Renal cortex interstitium (tissue), 11 donors: Measurements from ENCODE around the gene DUSP2. TPM values are rescaled to one million over a fixed set of nuclear protein-coding genes. Genes with fewer than 3 reads are reported as not detected.

Source experiments
- DNase-seq, 11 donors: peaks; one replicate each; pipeline ENCODE4 v3.0.0-alpha.2; 2013; ENCODE audit warnings: low read depth in 9 of 11, low spot score in 4 of 11; ENCODE audit errors: extremely low read depth in 1 of 11
- polyA plus RNA-seq, 3 donors: library from polyadenylated mRNA; unstranded; fragments of 120-200 nt; gene quantifications; one replicate each; pipeline ENCODE4 v1.2.1, GENCODE V29; 2013; ENCODE audit not compliant: insufficient read length in 3 of 3

The DUSP2 gene
- polyA plus RNA-seq, 3 donors = 2.1 to 8.9 (median 2.9) TPM

DNA sequence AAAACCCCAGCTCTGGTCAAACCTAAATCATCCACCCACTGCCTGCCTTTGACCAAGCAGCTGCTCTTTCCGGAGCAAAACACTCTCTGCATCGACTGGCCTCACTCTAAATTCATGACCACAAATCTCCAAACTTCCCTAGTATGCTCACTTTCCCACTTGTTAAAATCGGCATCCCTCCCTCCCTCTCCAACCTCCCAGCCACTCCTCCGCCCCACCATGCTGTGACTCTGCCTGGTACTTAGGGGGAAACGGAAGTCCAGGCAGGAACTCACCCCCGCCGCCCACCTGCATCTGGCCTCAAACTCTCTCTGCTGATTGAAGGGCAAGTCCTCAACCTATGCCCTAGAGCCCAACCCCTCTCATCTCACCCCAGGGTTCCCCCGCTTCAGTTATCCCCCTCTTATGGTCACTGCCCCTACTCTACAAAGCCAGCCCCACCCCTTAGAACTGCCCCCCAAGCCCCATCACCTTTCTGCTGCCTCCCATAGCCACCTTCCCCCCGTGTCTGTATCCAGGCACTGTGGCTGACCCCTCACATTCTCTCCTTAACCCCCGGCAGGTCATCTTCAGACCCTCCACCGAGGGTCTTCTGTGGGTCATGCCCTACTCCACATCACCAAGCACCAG lies 25.0 kb downstream of the DUSP2 start:
- no peak for DNase-seq

DNA sequence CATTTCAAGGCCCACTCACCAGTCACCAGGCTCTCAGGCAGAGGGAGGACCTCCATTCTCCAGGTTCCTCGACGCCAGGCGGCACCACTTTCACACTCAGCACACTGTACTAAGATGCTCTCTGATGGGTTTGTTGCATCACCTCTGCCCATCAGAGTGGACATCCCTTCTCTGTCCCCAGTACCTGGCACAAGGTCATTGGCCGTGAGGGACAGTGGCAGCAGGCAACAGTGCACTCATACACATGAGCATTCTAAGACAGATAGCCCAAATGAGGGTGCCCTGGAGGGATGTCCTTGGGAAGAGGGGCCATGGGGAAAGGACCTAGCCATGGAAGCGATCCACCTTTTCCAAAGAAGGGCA lies 25.9 kb downstream of the DUSP2 start:
- DNase-seq = no peak

DNA sequence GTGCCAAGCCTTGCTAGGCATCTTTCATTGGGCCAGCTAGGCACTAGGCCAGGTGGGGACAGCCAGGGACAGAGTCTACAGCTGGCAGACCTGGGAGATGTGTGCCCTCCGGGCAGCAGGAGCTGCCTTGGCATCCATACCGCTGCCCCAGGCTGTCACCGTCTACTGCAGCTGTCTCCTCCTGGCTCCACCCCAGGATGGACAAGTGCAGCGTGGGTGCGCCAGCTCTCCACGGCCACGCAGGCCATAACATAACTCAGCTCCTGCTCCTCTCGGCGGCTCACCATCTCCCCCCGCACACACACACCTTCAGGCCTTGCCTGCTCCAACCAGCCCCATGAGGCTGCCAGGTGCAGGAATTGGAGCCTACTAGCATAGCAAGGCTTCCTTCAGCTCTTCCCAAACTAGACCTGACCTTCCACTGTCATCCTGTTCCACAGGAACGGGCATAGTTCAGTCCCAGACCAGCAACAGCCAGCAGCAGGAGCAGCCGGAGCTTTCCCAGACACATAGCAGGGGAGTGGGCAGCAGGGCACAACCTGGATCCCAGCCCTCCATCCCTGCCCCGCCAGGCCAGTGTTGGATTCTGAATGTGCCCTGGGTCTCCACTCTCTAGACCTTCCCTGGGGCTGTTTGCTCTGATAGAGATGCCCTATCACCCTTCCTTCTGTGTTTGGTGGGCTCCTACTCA lies 26.4 kb downstream of the DUSP2 start:
- no peak for DNase-seq

DNA sequence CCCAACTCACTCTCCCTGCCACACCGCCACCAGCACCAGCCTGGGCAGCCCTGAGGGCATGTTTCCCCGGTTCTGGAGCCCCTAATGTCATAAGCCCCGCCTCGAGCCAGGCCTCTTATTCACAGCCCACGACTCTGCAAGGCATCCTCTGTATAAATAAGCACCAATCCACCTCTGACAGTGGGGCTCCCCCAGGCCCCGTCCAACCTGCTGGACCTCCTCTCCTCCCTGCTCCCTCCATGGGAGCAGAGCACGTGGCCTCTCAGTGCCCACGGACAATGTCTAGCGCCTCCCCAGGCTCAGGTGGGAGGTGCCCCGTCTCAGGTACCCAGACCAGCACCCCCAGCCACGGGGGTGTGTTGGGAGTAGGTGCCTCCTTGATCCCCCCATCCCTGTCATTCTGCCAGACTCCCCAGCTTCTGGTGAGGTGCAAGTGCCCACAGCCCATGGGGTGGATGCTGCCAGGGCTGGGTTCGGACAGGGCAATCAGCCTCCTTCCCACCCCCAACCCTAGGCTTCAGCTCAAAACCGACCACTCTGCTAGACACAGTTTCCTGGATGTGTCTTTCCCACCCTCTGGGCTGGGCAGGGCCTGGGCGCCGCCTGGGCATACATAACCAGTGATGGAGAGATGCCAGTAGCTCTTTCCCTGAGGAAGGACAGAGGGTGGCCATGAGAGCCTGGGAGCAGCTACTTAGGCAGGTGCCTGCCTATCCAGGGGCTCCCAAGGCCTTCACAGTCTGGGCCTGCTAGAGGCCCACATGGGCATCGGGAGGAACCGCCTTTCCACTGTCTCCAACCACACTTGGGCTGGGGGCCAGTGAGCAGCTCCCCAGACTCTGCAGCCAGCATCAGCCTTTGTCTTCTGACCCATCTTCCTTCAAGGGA lies 27.3 kb downstream of the DUSP2 start:
- DNase-seq = no peak

DNA sequence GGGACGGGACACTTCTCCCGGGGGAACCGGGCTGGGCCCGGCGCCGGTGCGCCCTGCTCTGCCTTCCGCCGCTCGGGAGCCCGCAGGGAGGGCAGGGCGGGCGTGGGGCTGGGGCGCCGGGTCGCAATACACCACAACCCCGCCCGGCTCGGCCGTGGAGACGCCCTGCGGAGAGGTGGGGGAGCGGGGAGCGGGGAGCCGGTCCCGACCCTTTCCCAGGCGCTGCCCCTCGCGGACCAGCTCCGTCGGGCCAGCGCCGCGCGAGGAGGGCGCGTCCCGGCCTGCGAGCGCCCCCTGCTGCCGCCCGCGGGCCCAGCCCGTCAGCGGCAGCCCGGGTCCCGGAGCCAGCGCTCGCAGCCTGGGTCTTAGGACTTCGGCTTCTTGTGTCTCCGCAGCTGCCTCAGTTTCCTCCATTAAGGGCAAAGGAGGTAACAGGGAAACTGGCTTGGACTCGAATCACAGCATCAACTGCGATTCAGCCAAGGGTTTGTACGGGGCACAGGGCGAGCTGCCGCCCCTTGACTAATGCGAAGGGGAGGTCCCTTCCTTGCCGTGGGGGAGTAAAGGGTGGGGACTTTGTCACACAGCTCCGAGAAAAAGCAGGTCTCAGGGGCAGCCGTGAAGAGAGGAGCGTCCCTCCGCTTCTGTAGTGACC lies 28.2 kb downstream of the DUSP2 start:
- DNase-seq = peak in 4 of 11 donors; percentile 50 to 60 (median 54)

DNA sequence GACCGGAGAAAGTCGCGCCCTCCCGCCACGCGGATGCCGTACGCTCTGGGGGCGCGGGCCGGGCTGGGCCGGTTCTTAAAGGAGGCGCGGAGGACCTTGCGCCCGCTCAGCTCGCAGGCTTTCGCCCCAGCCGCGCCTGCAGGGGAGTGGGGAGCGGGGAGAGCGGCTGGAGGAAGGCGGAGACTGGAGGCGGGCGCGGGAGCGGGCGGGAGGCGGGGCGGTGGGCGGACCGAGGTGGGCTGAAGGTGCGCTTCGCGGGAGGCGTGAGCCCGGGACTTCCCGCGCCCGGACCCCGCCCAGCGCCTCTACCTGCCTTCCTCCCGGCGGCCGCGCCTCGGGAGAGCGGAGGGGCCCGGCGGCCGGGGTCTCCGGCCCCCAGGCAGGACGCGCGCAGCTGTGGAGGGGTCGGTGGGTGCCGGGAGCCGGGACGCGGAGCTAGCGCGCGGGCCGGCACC lies 28.8 kb downstream of the DUSP2 start, which contains the start of gene ADRA2B:
Gene ADRA2B, minus strand, starts transcription at position 148 of the 455 bp plus-strand sequence. CDS start 422 bp downstream, outside the sequence.
- DNase-seq = peak in 8 of 11 donors; percentile 33 to 81 (median 66)

DNA sequence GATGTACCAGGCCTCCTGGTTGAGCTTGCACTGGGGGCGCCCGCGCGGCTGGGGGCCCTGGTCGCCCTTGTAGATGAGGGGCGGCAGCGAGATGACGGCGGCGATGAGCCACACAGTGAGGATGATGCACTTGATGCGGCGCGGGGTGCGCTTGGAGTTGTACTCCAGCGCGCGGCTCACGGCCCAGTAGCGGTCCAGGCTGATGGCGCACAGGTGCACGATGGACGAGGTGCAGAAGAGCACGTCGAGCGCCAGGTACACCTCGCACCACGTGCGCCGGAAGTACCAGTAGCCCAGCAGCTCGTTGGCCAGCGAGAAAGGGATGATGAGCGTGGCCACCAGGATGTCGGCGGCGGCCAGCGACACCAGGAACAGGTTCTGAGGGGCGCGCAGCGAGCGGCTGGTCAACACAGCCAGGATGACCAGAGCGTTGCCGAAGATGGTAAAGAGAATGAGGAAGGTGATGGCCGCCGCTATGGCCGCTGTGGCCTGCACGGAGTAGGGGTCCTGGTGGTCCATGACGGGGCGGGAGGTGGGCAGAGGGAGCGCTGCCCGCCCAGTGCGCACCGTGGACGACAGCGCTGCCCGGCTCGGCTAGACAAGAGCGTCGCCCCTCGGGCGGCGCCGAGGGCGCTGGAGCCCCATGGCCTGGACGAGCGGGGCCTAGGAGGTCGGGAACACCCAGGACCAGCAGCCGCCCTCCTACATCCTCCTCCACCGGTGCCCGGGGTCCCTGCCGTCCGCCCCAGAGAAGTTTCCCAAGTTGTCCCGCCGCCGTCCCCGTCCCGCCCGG lies 29.4 kb downstream of the DUSP2 start:
- DNase-seq = no peak

DNA sequence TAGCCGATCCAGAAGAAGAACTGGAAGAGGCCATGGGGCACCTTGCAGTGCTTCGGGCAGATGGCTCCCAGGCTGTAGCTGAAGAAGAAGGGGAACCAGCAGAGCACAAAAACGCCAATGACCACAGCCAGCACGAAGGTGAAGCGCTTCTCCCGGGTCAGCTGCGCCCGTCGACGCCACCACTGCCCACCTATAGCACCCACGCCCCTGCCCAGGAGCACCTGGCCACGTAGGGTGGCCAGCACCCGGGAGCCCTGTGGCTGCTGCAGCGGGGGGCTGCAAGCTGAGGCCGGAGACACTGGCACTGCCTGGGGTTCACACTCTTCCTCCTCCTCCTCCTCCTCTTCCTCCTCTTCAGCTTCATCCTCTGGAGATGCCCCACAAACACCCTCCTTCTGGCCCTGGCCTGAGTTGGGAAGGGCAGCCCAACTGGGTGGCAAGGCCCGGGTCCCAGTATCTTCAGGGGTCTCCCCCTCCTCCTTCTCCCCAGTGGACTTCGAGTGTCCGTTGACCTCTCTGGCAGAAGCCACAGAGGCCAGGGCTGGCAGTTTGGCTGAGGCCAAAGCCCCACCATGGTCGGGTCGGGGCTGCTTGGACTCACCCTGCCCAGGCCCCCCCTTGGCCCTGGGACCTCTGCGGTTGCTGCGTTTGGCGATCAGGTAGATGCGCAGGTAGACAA lies 30.2 kb downstream of the DUSP2 start:
- DNase-seq = no peak

DNA sequence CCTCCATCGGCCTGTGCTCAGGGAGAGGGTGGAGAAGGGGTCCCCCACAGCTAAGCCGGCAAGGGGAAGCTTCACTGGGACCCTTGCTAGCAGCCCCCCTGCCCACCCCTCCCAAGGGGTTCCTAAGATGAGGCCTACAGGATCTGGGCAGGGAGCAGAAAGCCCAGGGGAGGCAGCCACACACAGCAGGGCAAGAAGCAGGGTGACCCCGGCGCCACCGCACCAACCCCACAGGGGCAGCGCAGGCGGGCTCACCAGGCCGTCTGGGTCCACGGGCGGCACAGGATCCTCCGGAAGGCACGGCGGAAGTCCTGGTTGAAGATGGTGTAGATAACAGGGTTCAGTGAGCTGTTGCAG lies 30.7 kb downstream of the DUSP2 start:
- DNase-seq = no peak

DNA sequence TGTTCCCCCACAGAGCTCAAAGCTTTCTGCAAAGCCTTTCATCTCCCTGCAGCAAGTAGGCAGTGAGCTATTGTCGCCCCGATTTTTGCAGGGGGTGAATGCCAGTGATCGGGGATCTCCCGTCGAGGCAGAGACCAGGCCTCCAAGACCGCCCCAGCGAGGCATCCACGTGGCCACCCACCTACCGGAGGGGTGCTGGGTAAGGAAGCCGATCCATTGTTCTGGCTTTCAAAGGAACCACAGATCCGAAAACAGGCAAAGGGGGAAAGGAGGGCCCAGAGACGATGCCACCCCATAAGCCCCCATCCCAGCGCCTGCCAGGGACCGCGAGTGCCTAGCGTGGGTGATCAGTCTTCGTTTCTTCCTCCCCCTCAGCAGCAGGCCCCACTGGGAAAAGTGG lies 31.3 kb downstream of the DUSP2 start:
- DNase-seq = no peak

DNA sequence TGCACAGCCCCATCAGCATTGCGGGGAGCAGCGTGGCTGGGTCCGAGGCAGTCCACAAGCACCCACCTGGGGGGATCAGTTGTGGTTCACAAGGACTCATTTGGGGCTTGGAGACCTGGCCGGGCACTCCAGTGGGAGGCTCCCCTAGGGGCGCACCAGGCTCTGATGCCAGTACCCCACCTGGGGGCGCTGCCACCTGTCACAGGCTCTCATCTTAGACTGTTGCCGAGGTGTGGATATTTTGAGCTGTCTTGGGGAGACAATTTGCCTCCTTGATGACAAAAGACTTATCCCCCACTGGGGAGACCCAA lies 31.9 kb downstream of the DUSP2 start:
- DNase-seq = no peak

DNA sequence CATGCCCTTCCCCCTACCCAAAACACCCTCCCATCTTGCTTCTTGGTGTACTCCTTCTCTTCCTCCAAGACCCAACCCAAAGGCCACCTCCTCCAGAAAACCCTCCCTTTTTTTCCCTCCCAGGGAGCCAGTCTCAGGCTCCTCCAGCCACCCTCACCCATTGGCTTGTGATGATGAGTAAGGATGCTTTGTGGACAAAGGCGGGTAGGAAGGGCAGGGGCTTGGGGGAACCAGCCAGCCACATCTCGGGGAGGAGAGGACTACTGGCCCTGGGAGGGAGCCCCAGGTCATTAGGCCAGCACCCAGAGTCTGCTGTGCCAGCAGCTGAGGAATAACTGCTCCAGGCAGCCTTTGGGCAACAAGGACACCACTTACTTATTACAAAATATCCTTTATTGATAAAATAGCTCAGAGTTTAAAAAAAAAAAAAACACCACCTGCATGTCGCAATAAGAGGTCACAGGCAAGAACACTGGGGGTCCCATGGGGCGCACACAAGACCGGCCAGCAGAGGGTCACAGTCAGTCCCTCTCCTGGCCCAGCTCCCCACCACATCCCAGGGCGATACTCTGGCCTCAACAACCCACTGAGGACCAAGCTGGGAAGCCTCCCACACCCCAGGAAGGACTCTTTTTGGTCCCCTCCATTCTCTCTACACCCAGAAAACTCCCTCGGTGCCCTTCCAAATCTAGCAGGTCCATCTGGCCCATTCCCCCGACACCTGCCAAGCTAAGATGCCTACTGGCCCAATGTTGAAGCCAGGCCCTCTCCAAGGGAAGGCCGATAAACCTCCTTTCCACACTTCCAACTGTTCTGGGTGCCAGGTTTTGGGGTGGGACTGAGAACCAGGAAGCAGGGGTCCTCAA lies 32.5 kb downstream of the DUSP2 start:
- DNase-seq = no peak

DNA sequence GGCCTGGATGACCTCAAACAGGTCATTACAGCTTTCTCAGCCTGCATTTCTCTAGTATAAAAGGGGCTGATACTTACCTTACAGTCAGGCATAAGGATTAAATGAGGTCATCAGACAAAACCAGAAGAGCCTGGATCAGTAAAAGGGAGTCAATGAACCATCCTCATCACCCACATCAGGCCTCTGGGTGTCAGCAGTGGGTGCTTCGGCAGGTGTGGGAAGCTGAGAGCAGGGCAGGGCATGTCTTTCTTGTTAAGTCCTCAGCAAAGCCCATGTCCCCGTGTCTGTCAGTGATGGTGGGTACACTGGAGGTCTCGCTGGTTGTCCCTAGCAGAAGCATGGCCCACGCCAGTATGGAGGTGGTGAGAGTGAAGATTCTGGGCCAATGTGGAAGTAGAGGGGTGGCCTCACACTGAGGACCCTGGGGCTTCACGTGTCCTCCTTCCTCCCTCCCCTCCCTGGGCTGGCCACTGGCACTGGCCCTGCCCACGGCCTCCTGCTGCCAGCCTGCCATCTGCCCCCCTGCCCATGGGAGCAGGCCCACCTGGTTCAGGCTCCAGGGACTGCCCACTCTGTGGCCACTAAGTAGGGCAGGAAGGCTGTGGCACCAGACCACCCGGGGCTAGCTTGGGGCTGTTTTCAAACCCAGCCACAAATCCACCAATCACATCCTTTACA lies 33.3 kb downstream of the DUSP2 start:
- no peak for DNase-seq

DNA sequence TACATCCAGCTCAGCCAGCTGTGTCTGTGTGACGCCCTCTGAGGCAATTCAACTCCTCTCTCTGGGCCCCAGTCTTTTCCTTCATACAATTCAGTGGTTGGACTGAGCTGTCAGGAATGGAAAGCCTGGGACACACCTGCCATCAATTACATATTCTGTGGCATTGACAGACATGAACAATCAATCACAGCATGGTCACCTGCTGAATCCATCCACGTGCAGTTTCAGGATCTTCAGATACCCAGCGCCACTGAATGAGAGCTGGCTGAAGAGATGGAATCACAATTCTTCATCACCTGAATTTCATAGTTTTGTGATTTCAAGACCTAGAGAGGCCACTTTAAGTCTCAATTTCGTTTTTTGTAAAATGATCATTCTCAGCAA lies 34.0 kb downstream of the DUSP2 start:
- no peak for DNase-seq

DNA sequence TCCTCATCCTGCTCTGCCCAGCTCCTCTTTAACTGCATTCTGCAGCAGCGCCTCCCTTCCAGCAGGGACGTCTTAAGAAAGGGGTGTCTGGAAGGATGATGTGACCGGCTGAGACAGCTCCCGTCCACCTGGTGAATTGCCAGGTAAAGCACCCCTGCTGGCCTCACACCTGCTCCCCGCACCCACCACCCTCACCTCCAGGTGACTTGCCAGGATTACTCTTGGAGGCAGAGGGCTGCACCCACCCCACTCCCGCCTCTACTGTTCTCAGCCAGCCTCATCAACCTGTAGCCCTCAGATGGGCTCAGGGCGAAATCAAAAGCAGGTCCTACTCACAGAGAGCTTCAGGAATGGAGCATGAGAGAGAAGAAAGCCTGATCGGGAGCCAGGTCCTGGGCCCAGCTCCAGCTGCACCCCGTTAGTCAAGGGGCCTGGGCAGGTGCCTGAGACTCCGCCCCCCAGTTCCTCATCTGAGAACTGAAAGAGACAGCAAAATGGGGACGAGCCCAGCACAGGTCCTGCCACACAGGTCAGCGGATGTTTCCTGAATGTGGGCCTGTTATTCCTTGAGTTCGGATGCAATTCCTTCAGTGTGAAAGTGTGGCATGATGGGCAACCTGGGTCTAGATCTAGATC lies 34.5 kb downstream of the DUSP2 start:
- DNase-seq = no peak

DNA sequence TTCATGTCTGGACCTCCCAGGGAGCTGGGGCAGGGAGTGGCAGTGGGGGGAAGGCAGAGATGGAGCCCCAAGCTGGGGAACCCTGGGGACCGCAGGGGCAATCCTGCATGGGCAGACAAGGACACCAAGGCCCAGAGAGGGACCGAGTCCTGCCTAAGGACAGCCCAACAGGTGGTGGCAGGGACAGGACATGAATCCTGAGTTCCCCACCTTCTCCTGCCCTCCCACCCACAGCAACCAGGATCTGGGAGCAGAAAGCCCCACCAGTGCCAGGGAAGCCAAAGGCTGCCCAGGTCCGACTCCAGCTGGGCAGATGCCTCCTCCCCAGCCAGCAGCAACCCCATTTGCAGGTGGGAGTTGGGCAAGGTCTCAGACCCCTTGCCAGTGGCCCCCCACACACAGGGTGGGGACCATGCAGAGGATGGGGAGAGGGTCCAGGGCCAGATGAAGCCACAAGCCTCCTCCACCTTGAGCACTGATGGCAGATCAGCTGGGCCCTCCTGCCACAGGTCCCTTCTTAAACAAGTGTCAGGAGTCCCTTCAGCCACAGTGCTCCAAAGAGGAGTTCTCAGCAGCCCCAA lies 35.2 kb downstream of the DUSP2 start:
- no peak for DNase-seq
